ENCODE data around the gene FNIP1. TPM values are rescaled to one million over a fixed set of nuclear protein-coding genes. Genes with fewer than 3 reads are reported as not detected.

Gene FNIP1
- total and polyA plus RNA-seq, 2 of the 8 experiments (the other 6 are each of a cell fraction or from before 2014, with no cell fraction given) = 3.5 to 17.3 TPM

GRCh38 chr5:131671409-131671808 lies 125.4 kb downstream of the FNIP1 start:
- no peak overlapping the region for H3K27ac ChIP-seq (ENCODE audit: low read depth, low read length)
- no peak overlapping the region for H2BK15ac ChIP-seq (ENCODE audit: low read length)
- H4K20me1 ChIP-seq (replicated peaks in 1 of 2; ENCODE audit: control insufficient read depth in 1 of 2, insufficient read depth in 2 of 2, low read length in 2 of 2) = no peaks in the 10 kb centered on the region
- no peak overlapping the region for H3K4ac ChIP-seq (replicated peaks; ENCODE audit: insufficient read length, low read depth, low read length)
- TF ChIP-seq PHF8 (conservative IDR thresholded peaks at IDR 0.05; ENCODE audit: low read depth, low read length) = no peak
- no peak for TF ChIP-seq SIX5 (IDR thresholded peaks at IDR 0.05; ENCODE audit: low read depth, low read length)
- TF ChIP-seq BACH1 (IDR thresholded peaks at IDR 0.05; ENCODE audit: low read length) = no peak
- no peak for TF ChIP-seq SP1 (IDR thresholded peaks at IDR 0.05; ENCODE audit: low read depth, low read length)
- TF ChIP-seq BRCA1 (IDR thresholded peaks at IDR 0.05; ENCODE audit: low read depth, low read length) = no peak
- TF ChIP-seq SUZ12 (IDR thresholded peaks at IDR 0.05; ENCODE audit: low read length) = no peak
- H4K91ac ChIP-seq (replicated peaks; ENCODE audit: insufficient read length, low read length) = no peak overlapping the region
- H3K9ac ChIP-seq (replicated peaks in 1 of 4; ENCODE audit: extremely low read depth in 1 of 4, low read depth in 3 of 4, low read length in 3 of 4) = no peak overlapping the region
- no peak overlapping the region for H4K8ac ChIP-seq (ENCODE audit: extremely low read depth, insufficient read depth, low read length)
- no peak for FAIRE-seq
- H3K23me2 ChIP-seq (ENCODE audit: low read depth, low read length) = no peaks in the 10 kb centered on the region
- no peaks in the 10 kb centered on the region for H3K79me2 ChIP-seq (ENCODE audit: control insufficient read depth in 1 of 2, insufficient read depth in 2 of 2, low read length in 2 of 2)
- no peak overlapping the region for H2BK12ac ChIP-seq (ENCODE audit: low read depth, low read length)
- H3K4me3 ChIP-seq (ENCODE audit: extremely low read depth in 1 of 4, insufficient read depth in 2 of 4, low read depth in 3 of 4, low read length in 4 of 4) = no peak overlapping the region
- H2BK20ac ChIP-seq (ENCODE audit: low read length) = no peak overlapping the region
- H3K56ac ChIP-seq (replicated peaks; ENCODE audit: insufficient read length, low read depth, low read length) = no peak overlapping the region
- no peak overlapping the region for H3K14ac ChIP-seq (ENCODE audit: insufficient read length)
- no peak overlapping the region for H2AFZ ChIP-seq (ENCODE audit: low read length)
- CTCF ChIA-PET (ENCODE audit: partially characterized antibody) = interaction anchor here (1.7 kb wide), 2 partner anchors 9 to 82 kb away, joined by 4 to 5 read pairs; no protein-coding TSS in a partner anchor
- no peak for DNase-seq (ENCODE audit: low read depth in 1 of 2, low spot score in 2 of 2)
- H2BK120ac ChIP-seq (replicated peaks; ENCODE audit: low read depth, low read length) = no peak overlapping the region
- no peak overlapping the region for H2BK5ac ChIP-seq (ENCODE audit: low read depth, low read length)
- no peaks in the 10 kb centered on the region for H3K9me3 ChIP-seq (ENCODE audit: insufficient read depth in 2 of 2, low read depth in 1 of 2, low read length in 1 of 2)
- H3K4me2 ChIP-seq (ENCODE audit: insufficient read depth in 1 of 2, low read depth in 2 of 2, low read length in 2 of 2) = no peak overlapping the region
- no peak overlapping the region for H2AK5ac ChIP-seq (ENCODE audit: low read depth, low read length)
- H3K18ac ChIP-seq (ENCODE audit: extremely low read depth, low read length) = no peak overlapping the region
- POLR2A ChIA-PET (ENCODE audit: partially characterized antibody) = interaction anchor here (1.1 kb wide), 1 partner anchor 9 kb away, joined by 3 read pairs; no protein-coding TSS in a partner anchor
- H3K23ac ChIP-seq (ENCODE audit: insufficient read length) = no peak overlapping the region
- peaks cover 0 to 4% (median under 1%) of the 10 kb centered on the region in 4 experiments; a peak in 5 of 8 replicates for H3K36me3 ChIP-seq (ENCODE audit: control insufficient read depth in 2 of 4, insufficient read depth in 4 of 4, low read length in 3 of 4)
- H4K5ac ChIP-seq (ENCODE audit: insufficient read length, low read depth, low read length) = no peak overlapping the region
- H3K79me1 ChIP-seq (ENCODE audit: low read depth, low read length) = no peaks in the 10 kb centered on the region
- no peaks in the 10 kb centered on the region for H3K27me3 ChIP-seq (replicated peaks in 1 of 4; ENCODE audit: control insufficient read depth in 3 of 4, extremely low read depth in 1 of 4, insufficient read depth in 3 of 4, low read length in 3 of 4)
- H3K4me1 ChIP-seq (replicated peaks in 1 of 4; ENCODE audit: control insufficient read depth in 3 of 4, insufficient read depth in 4 of 4, low read length in 3 of 4) = no peaks in the 10 kb centered on the region
